Endothelial cell (in vitro differentiated cells): Measurements from ENCODE around the gene DHRS12. TPM values are rescaled to one million over a fixed set of nuclear protein-coding genes. Genes with fewer than 3 reads are reported as not detected.

Experiments
- DNase-seq: peaks from one replicate; pipeline ENCODE4 v3.0.0; 2021; ENCODE audit warnings: low spot score
- H3K27ac Mint-ChIP-seq: one replicate; pipeline ENCODE4 v1.8.0; 2021; ENCODE audit warnings: mixed read lengths, inconsistent platforms; ENCODE audit not compliant: unreplicated experiment
- H3K27me3 Mint-ChIP-seq: one replicate; pipeline ENCODE4 v1.8.0; 2021; ENCODE audit warnings: mild to moderate bottlenecking, moderate library complexity, mixed read lengths, inconsistent platforms; ENCODE audit not compliant: unreplicated experiment
- H3K36me3 Mint-ChIP-seq: one replicate; pipeline ENCODE4 v1.8.0; 2021; ENCODE audit warnings: mild to moderate bottlenecking, low read depth, mixed read lengths, inconsistent platforms; ENCODE audit not compliant: unreplicated experiment
- H3K4me1 Mint-ChIP-seq: one replicate; pipeline ENCODE4 v1.8.0; 2021; ENCODE audit warnings: mild to moderate bottlenecking, mixed read lengths, inconsistent platforms; ENCODE audit not compliant: unreplicated experiment
- H3K4me3 Mint-ChIP-seq: one replicate; pipeline ENCODE4 v1.8.0; 2021; ENCODE audit warnings: mild to moderate bottlenecking, mixed read lengths, inconsistent platforms; ENCODE audit not compliant: unreplicated experiment
- H3K9me3 Mint-ChIP-seq: one replicate; pipeline ENCODE4 v1.8.0; 2021; ENCODE audit warnings: mixed read lengths, inconsistent platforms; ENCODE audit not compliant: unreplicated experiment
- CTCF ChIP-seq: fragments of 200-600 bp; sonication (generic); IDR thresholded peaks from one replicate; pipeline ENCODE4 v1.5.0; 2021; ENCODE audit warnings: antibody characterized with exemption; ENCODE audit not compliant: unreplicated experiment
- total RNA-seq: library from RNA; stranded (reverse); fragmentation: NEBNext Ultra II Directional; extraction: Animal tissue kit (Norgen Biotek cat#: 25700); gene quantifications from one replicate; pipeline ENCODE4 v1.2.1, GENCODE V29; 2021; ENCODE audit not compliant: unreplicated experiment

Gene DHRS12
- total RNA-seq, 1 donor from 2014 or later = 13.3 TPM

DNA sequence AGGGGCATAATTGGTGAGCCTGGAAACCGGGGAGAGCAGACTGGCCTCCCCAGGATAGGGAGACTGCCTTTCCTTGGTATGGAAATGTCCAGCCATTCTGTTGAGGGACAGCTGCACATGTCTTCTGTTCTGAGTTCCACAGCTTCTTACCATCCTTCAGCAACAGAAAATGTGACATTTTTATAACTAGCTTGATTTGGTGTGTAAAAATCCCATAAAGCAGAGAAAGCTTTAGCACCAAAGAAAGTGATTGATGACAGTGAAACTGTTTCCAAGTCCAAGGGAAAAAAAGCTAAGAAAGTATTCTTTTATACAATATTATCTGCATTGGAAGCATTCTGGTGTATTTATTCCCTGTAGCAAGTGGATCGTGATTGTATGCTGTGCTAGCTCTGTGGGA, 61.9 kb downstream of the DHRS12 start:
- Mint-ChIP-seq H3K27ac (no peak overlapping the region), H3K4me1 (peaks cover 5% of the 10 kb centered on the region), H3K36me3 (peaks cover 25% of the 10 kb centered on the region), H3K4me3 (no peak overlapping the region), H3K27me3 (peaks cover 5% of the 10 kb centered on the region), H3K9me3 (no peaks in the 10 kb centered on the region)
- no peak for DNase-seq
- no peak for TF ChIP-seq CTCF

- Mint-ChIP-seq H3K9me3 (no peaks in the 10 kb centered on the region), H3K27ac (no peak overlapping the region), H3K27me3 (peaks cover 5% of the 10 kb centered on the region), H3K36me3 (peaks cover 24% of the 10 kb centered on the region), H3K4me3 (no peak overlapping the region), H3K4me1 (peaks cover 5% of the 10 kb centered on the region)
- TF ChIP-seq CTCF = no peak
- no peak for DNase-seq
Observed at GRCh38 chr13:51740698-51741097, 63.3 kb downstream of the DHRS12 start.

DNA sequence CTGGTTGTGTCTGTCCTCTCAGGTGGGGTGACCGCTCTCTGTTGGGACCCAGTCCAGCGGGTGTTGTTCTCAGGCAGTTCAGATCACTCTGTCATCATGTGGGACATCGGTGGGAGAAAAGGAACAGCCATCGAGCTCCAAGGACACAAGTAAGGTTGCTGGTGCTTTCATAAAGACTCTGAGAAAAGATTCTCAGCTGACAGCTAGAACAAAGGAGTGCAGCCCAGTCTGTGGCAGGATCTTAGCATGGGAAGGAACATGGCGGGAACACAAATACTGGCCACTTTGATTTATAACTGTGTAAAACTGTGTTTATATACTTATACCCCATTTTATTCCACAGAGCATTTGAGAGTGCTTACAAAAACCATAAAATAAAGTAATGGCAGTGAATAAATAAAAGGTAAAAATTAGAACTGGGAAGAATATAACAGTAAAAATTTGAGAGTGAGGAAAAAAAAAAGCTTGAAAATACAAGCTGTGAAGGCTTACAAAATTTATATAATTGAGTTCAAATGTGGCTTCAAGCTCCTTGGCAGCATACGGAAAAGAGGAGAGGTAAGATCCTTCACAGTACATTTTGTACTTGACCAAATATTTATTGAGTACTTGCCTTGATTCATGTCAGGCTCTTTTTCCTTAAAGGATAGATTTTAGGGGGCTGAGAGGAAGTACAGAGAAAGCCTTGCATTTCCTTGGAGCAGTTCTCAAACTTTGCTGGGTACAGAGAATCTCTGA, 64.8 kb downstream of the DHRS12 start:
- no peak for TF ChIP-seq CTCF
- Mint-ChIP-seq H3K27me3 (peaks cover 5% of the 10 kb centered on the region), H3K9me3 (no peaks in the 10 kb centered on the region), H3K27ac (no peak overlapping the region), H3K4me1 (peaks cover 5% of the 10 kb centered on the region), H3K4me3 (no peak overlapping the region), H3K36me3 (peaks cover 24% of the 10 kb centered on the region)
- no peak for DNase-seq

- DNase-seq = no peak
- no peak for TF ChIP-seq CTCF
- peaks cover 20% of the 10 kb centered on the region for H3K36me3 Mint-ChIP-seq
- no peak overlapping the region for H3K27ac Mint-ChIP-seq
- no peaks in the 10 kb centered on the region for H3K9me3 Mint-ChIP-seq
- peaks cover 5% of the 10 kb centered on the region for H3K27me3 Mint-ChIP-seq
- H3K4me3 Mint-ChIP-seq = no peak overlapping the region
- peaks cover 10% of the 10 kb centered on the region for H3K4me1 Mint-ChIP-seq
Observed at GRCh38 chr13:51738226-51738905, 65.6 kb downstream of the DHRS12 start.

DNA sequence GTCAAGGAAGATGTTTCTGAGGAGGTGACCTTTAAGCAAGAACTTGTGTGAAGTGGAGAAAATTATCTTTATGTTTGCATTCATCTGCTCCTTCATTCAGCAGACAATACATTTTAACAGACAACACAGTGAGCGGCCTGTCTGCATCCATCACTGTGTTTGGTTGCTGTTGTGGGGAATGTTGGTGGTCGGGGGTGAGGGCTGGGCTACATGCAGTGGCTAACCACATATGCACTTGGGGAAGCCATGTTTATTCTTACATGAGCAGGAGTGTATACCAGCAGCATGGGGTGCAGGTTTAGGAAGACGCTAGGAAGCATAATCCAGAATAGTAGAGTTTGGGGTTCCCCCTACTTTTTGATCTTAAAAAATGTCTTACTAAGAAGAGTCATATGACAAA, 66.4 kb downstream of the DHRS12 start:
- no peaks in the 10 kb centered on the region for H3K9me3 Mint-ChIP-seq
- no peak overlapping the region for H3K27ac Mint-ChIP-seq
- H3K4me1 Mint-ChIP-seq = peaks cover 12% of the 10 kb centered on the region
- no peak for DNase-seq
- H3K27me3 Mint-ChIP-seq = peaks cover 3% of the 10 kb centered on the region
- H3K36me3 Mint-ChIP-seq = peaks cover 14% of the 10 kb centered on the region
- no peak for TF ChIP-seq CTCF
- H3K4me3 Mint-ChIP-seq = no peak overlapping the region
